HepG2 (cell line): ENCODE results near the gene USP1. TPM values are rescaled to one million over a fixed set of nuclear protein-coding genes. Genes with fewer than 3 reads are reported as not detected.

Experiments
- ATAC-seq: fragments of 200-7000 bp; cut with Tn5 transposase; 3 replicates; pipeline ENCODE4 v1.9.1; 2020; ENCODE audit warnings: mild to moderate bottlenecking, moderate library complexity
- BruUV-seq: library from RNA; stranded (reverse); fragments of 400-500 nt; replicated peaks from 2 replicates; lab custom pipeline; 2021; lab: Mats Ljungman, UMichigan
- CTCF ChIA-PET: fragments of 300-600 bp; formaldehyde crosslinking; extraction: SDS; loops from one replicate; lab custom pipeline; 2021; ENCODE audit warnings: low total read pairs, inconsistent platforms, low intra/inter-chr PET ratio; lab: Yijun Ruan, JAX
- POLR2A ChIA-PET: fragments of 350-600 bp; sonication (Branson Sonifier 250); formaldehyde crosslinking; loops from one replicate; lab custom pipeline; 2020; ENCODE audit warnings: antibody characterized with exemption, inconsistent platforms; lab: Yijun Ruan, JAX
- DNase-seq: peaks from one replicate; pipeline ENCODE4 v3.0.0-alpha.2; 2015; ENCODE audit warnings: low spot score
- FAIRE-seq: peaks from 3 replicates; lab custom pipeline; 2011; peaks lifted over from hg19 to GRCh38; lab: Jason Lieb, UNC
- H2AFZ ChIP-seq: one replicate; pipeline ENCODE4 v1.6.1; 2011; ENCODE audit warnings: low read length, inconsistent platforms
- H3K27ac ChIP-seq: fragments of 300-600 bp; 3 replicates; pipeline ENCODE4 v1.8.0; 2011; ENCODE audit warnings: mixed run types, mild to moderate bottlenecking, mixed read lengths, low read length, inconsistent platforms; ENCODE audit not compliant: insufficient read depth; ENCODE audit errors: extremely low read length
- H3K27me3 ChIP-seq, 2 experiments: fragments of 200-600 bp in 1 of 2; 2 replicates in 1 of 2; 3 replicates in 1 of 2; pipeline versions ENCODE4 v1.6.0 to v1.8.0; 2011; ENCODE audit warnings: low read length in 2 of 2, mild to moderate bottlenecking in 2 of 2, moderate library complexity in 2 of 2, inconsistent platforms in 1 of 2; ENCODE audit not compliant: insufficient read depth in 2 of 2, control insufficient read depth in 1 of 2
- H3K36me3 ChIP-seq, 2 experiments: fragments of 200-600 bp in 1 of 2; replicated peaks in 1 of 2; 2 replicates in 1 of 2; 3 replicates in 1 of 2; pipeline versions ENCODE4 v1.5.1 to v1.8.0; 2011; ENCODE audit warnings: low read length in 2 of 2, inconsistent platforms in 1 of 2; ENCODE audit not compliant: insufficient read depth in 2 of 2, control insufficient read depth in 1 of 2
- H3K4me1 ChIP-seq: 2 replicates; pipeline ENCODE4 v1.5.1; 2012; ENCODE audit warnings: low read length, inconsistent platforms; ENCODE audit not compliant: insufficient read depth
- H3K4me2 ChIP-seq: 2 replicates; pipeline ENCODE4 v1.6.0; 2011; ENCODE audit warnings: low read depth, low read length, inconsistent platforms
- H3K4me3 ChIP-seq, 3 experiments: fragments of 200-600 bp in 1 of 3; sonication (generic), shearing (Covaris generic) in 1 of 3; replicated peaks in 1 of 3; 2 replicates each; pipeline ENCODE4 v1.5.1; 2011 to 2016; ENCODE audit warnings: low read length in 3 of 3, inconsistent platforms in 2 of 3, low read depth in 2 of 3, mild to moderate bottlenecking in 2 of 3, control low read depth in 1 of 3, mixed read lengths in 1 of 3; ENCODE audit not compliant: insufficient read depth in 1 of 3
- H3K79me2 ChIP-seq: one replicate; pipeline ENCODE4 v1.6.1; 2011; ENCODE audit warnings: low read length, inconsistent platforms; ENCODE audit not compliant: insufficient read depth
- H3K9ac ChIP-seq: 2 replicates; pipeline ENCODE4 v1.6.0; 2011; ENCODE audit warnings: mild to moderate bottlenecking, low read depth, low read length, inconsistent platforms; ENCODE audit not compliant: insufficient read depth
- H3K9me3 ChIP-seq: 2 replicates; pipeline ENCODE4 v1.5.1; 2012; ENCODE audit warnings: mild to moderate bottlenecking, low read length
- H4K20me1 ChIP-seq: 2 replicates; pipeline ENCODE4 v1.6.0; 2011; ENCODE audit warnings: inconsistent platforms, mild to moderate bottlenecking, low read length, moderate library complexity; ENCODE audit not compliant: insufficient read depth
- BCL3 ChIP-seq: sonication (generic); formaldehyde crosslinking; IDR thresholded peaks from 2 replicates; pipeline ENCODE4 v1.5.1; 2020; ENCODE audit warnings: mild to moderate bottlenecking, missing genetic modification reagents, moderate library complexity
- CEBPB ChIP-seq: IDR thresholded peaks from 2 replicates; pipeline ENCODE4 v1.6.1; 2011; ENCODE audit warnings: low read depth, low read length, improper control_type of control experiment, borderline replicate concordance
- CEBPG ChIP-seq: IDR thresholded peaks from 2 replicates; pipeline ENCODE4 v1.6.1; 2016
- EP300 ChIP-seq, 3 experiments: sonication (generic) in 1 of 3; formaldehyde crosslinking in 1 of 3; IDR thresholded peaks; 2 replicates each; pipeline versions ENCODE4 v1.5.1 to v1.6.1; 2011 to 2020; ENCODE audit warnings: low read depth in 2 of 3, low read length in 2 of 3, borderline replicate concordance in 1 of 3, improper control_type of control experiment in 1 of 3, mild to moderate bottlenecking in 1 of 3, missing genetic modification reagents in 1 of 3, moderate library complexity in 1 of 3
- HCFC1 ChIP-seq: fragments of 150-350 bp; IDR thresholded peaks from 2 replicates; pipeline ENCODE4 v1.6.1; 2014; ENCODE audit warnings: low read depth, low read length
- HNF4A ChIP-seq: sonication (generic); formaldehyde crosslinking; IDR thresholded peaks from 2 replicates; pipeline ENCODE4 v1.4.0; 2020; ENCODE audit warnings: missing genetic modification reagents
- HNF4G ChIP-seq, 2 experiments: sonication (generic) in 1 of 2; formaldehyde crosslinking in 1 of 2; IDR thresholded peaks; 2 replicates each; pipeline versions ENCODE4 v1.4.0 to v1.6.1; 2011 to 2020; ENCODE audit warnings: borderline replicate concordance in 2 of 2, low read depth in 2 of 2, mild to moderate bottlenecking in 2 of 2, low read length in 1 of 2, missing genetic modification reagents in 1 of 2, moderate library complexity in 1 of 2
- NCOR1 ChIP-seq: fragments of 200-600 bp; sonication (generic); IDR thresholded peaks from 2 replicates; pipeline ENCODE4 v1.7.0; 2017; ENCODE audit warnings: antibody characterized with exemption, low read length, borderline replicate concordance
- ZNF292 ChIP-seq: sonication (generic); formaldehyde crosslinking; IDR thresholded peaks from 2 replicates; pipeline ENCODE4 v1.8.1; 2022; ENCODE audit warnings: mild to moderate bottlenecking, low read depth, missing genetic modification reagents, borderline replicate concordance
- ZNF782 ChIP-seq: sonication (generic); formaldehyde crosslinking; IDR thresholded peaks from 2 replicates; pipeline ENCODE4 v1.4.0; 2020; ENCODE audit warnings: missing genetic modification reagents, mild to moderate bottlenecking, borderline replicate concordance
- ZNF83 ChIP-seq: sonication (generic); formaldehyde crosslinking; IDR thresholded peaks from 2 replicates; pipeline ENCODE4 v1.4.0; 2020; ENCODE audit warnings: missing genetic modification reagents, mild to moderate bottlenecking, borderline replicate concordance
- ZNF891 ChIP-seq: sonication (generic); formaldehyde crosslinking; IDR thresholded peaks from 2 replicates; pipeline ENCODE4 v1.5.0; 2020; ENCODE audit warnings: mild to moderate bottlenecking, missing genetic modification reagents
- WGBS: methylation state at CpG from one replicate; pipeline ENCODE4 v1.1.6; 2017; ENCODE audit warnings: low lambda C conversion rate; 5-methylcytosine and 5-hydroxymethylcytosine counted together
- in situ Hi-C: cut with HindIII; loops from 2 replicates; pipeline ENCODE4 v1.10.0; 2017; ENCODE audit warnings: low pct_unique_long_range_greater_than_20kb; ENCODE audit not compliant: extremely low pct_ligation_motif_present
- intact Hi-C: fragments of 100-400 bp; cut with micrococcal nuclease; formaldehyde crosslinking; loops from one replicate; pipeline ENCODE4 v1.10.0; 2022; ENCODE audit not compliant: unreplicated experiment
- polyA plus RNA-seq, 8 experiments: library from polyadenylated mRNA; depleted of rRNA in 3 of 8; stranded (reverse) in 7 of 8; unstranded in 1 of 8; fragments of >200 nt; fragmentation: Illumina TruSeq in 4 of 8; extraction: Trizol in 4 of 8; gene quantifications; 2 replicates each; pipeline versions ENCODE4 v1.2.1 to v1.2.3, GENCODE V29; 2011 to 2016; ENCODE audit warnings: low read depth in 4 of 8, missing spikeins in 1 of 8, mixed read lengths in 1 of 8; ENCODE audit not compliant: insufficient read depth in 1 of 8
- total RNA-seq, 5 experiments: library from RNA; depleted of rRNA; stranded (reverse); fragments of >200 nt; fragmentation: Illumina TruSeq; extraction: Trizol; gene quantifications; 2 replicates each; pipeline ENCODE4 v1.2.3, GENCODE V29; 2016; ENCODE audit warnings: low read depth in 1 of 5

The USP1 gene
- total and polyA plus RNA-seq, 2 of the 13 experiments (the other 11 are each of a cell fraction or from before 2014, with no cell fraction given) = 9.0 to 64.6 TPM

GRCh38 chr1:62392951-62393350 is 43.9 kb upstream of the USP1 start:
- no peaks in the 10 kb centered on the region for H3K9me3 ChIP-seq

More at GRCh38 chr1:62392951-62393350, 43.9 kb upstream of the USP1 start:
- WGBS = 3% methylated on average over 3 of the region's 3 CpGs
- ChIA-PET CTCF (no interaction called here), POLR2A (no interaction called here)
- Histone ChIP-seq H3K36me3 (no peaks in the 10 kb centered on the region), H4K20me1 (no peaks in the 10 kb centered on the region), H2AFZ (no peak overlapping the region), H3K79me2 (no peaks in the 10 kb centered on the region), H3K4me1 (peaks cover 51% of the 10 kb centered on the region), H3K27me3 (no peaks in the 10 kb centered on the region), H3K4me3 (no peak overlapping the region)
- BruUV-seq = no TSS peak
- FAIRE-seq = peak; percentile 12
- TF ChIP-seq EP300 (IDR thresholded peaks at IDR 0.05; ENCODE audit: low read depth in 2 of 2, low read length in 2 of 2) (peak in 1 of 2 experiments; percentile 8; a peak in 1 of 4 replicates), EP300 (CRISPR knock-in tag; IDR thresholded peaks at IDR 0.05; ENCODE audit: borderline replicate concordance) (no peak), CEBPG (0 out of 2 replicates have a peak, but pooled peaks have one; percentile 5), ZNF83 (CRISPR knock-in tag) (no peak), ZNF292 (CRISPR knock-in tag) (no peak), NCOR1 (peak; percentile 45; the same call in 1 of the 2 replicates), ZNF782 (no peak), HCFC1 (no peak), BCL3 (CRISPR knock-in tag) (no peak), ZNF891 (no peak), HNF4G (IDR thresholded peaks at IDR 0.05; ENCODE audit: borderline replicate concordance, low read depth, low read length) (peak; percentile 14; the same call in 1 of the 2 replicates), HNF4G (CRISPR knock-in tag; IDR thresholded peaks at IDR 0.05; ENCODE audit: borderline replicate concordance, low read depth) (no peak), CEBPB (peak; percentile 66; the same call in 1 of the 2 replicates), HNF4A (peak; percentile 52)
- TF ChIP-seq, all 625 proteins: peak for 6
- ATAC-seq = peak; percentile 54
- peak overlapping the region; percentile 46 for H3K4me2 ChIP-seq
- intact Hi-C loops (no loop called here), in situ Hi-C loops (no loop called here)
- no peak overlapping the region for H3K27ac ChIP-seq
- H3K9ac ChIP-seq = no peak overlapping the region
- DNase-seq = no peak
